Measurements from ENCODE around the gene GRM7. TPM values are rescaled to one million over a fixed set of nuclear protein-coding genes. Genes with fewer than 3 reads are reported as not detected.

The GRM7 gene
- total and polyA plus RNA-seq, 2 donors (not counting 1 experiment from before 2014, with no cell fraction given) = not detected

- Histone ChIP-seq H3K27ac (ENCODE audit: low read length in 2 of 2) (no peak overlapping the region), H3K27me3 (replicated peaks in 1 of 4; ENCODE audit: control extremely low read depth in 1 of 4, control insufficient read depth in 3 of 4, insufficient read depth in 4 of 4, low read length in 3 of 4) (no peaks in the 10 kb centered on the region), H3K9me3 (ENCODE audit: control extremely low read depth in 1 of 3, control insufficient read depth in 2 of 3, insufficient read depth in 1 of 3, low read length in 2 of 3) (peaks cover 0 to 14% (median 0%) of the 10 kb centered on the region in 3 donors), H3K9ac (ENCODE audit: low read length) (no peak overlapping the region), H3K4me1 (ENCODE audit: control insufficient read depth in 2 of 2, insufficient read depth in 2 of 2, low read length in 2 of 2) (no peaks in the 10 kb centered on the region), H3K36me3 (replicated peaks in 1 of 2; ENCODE audit: control extremely low read depth in 1 of 2, control insufficient read depth in 1 of 2, extremely low read depth in 1 of 2, insufficient read depth in 2 of 2, low read length in 1 of 2) (no peaks in the 10 kb centered on the region), H3K4me2 (replicated peaks; ENCODE audit: low read depth, low read length, poor library complexity, severe bottlenecking) (no peak overlapping the region), H4K20me1 (ENCODE audit: control insufficient read depth, insufficient read depth, low read length, poor library complexity, severe bottlenecking) (no peaks in the 10 kb centered on the region), H2AFZ (ENCODE audit: insufficient read depth, low read depth, low read length, poor library complexity, severe bottlenecking) (no peak overlapping the region), H3K79me2 (ENCODE audit: control insufficient read depth, insufficient read depth, low read length) (no peaks in the 10 kb centered on the region), H3K4me3 (ENCODE audit: control extremely low read depth in 1 of 5, extremely low read depth in 1 of 5, insufficient read depth in 1 of 5, low read depth in 2 of 5, low read length in 4 of 5) (no peak overlapping the region)
- POLR2A ChIA-PET = no interaction called here
- CTCF ChIA-PET = no interaction called here
- no peaks in the 10 kb centered on the region for H3K27me3 Mint-ChIP-seq
- ATAC-seq (ENCODE audit: low read depth) = no peak
- H3K4me3 Mint-ChIP-seq = no peak overlapping the region
- no peak for TF ChIP-seq CTCF (IDR thresholded peaks at IDR 0.05)
- no peak for TF ChIP-seq EZH2 (IDR thresholded peaks at IDR 0.05; ENCODE audit: borderline replicate concordance, insufficient read depth, low read depth, low read length, poor library complexity, severe bottlenecking)
- no peak overlapping the region for H3K27ac Mint-ChIP-seq
- no peak for DNase-seq
- H3K4me1 Mint-ChIP-seq = no peaks in the 10 kb centered on the region
- no CpG with 5 or more reads among the region's 1 CpG for WGBS (ENCODE audit: insufficient coverage)
- intact Hi-C loops (cut with micrococcal nuclease) = no loop called here
- peaks cover 2% of the 10 kb centered on the region for H3K9me3 Mint-ChIP-seq (ENCODE audit: insufficient read depth)
Measured at GRCh38 chr3:7266551-7266950, 405.6 kb downstream of the GRM7 start.

GRCh38 chr3:7270731-7271130, 409.8 kb downstream of the GRM7 start:
- H3K79me2 ChIP-seq (ENCODE audit: control insufficient read depth, insufficient read depth, low read length) = no peaks in the 10 kb centered on the region
- CTCF ChIA-PET = no interaction called here
- intact Hi-C loops (cut with micrococcal nuclease) = no loop called here
- H3K9me3 ChIP-seq (ENCODE audit: control extremely low read depth in 1 of 3, control insufficient read depth in 2 of 3, insufficient read depth in 1 of 3, low read length in 2 of 3) = peaks cover 0 to 3% (median 0%) of the 10 kb centered on the region in 3 donors
- H3K4me2 ChIP-seq (replicated peaks; ENCODE audit: low read depth, low read length, poor library complexity, severe bottlenecking) = no peak overlapping the region
- no peaks in the 10 kb centered on the region for H3K36me3 ChIP-seq (replicated peaks in 1 of 2; ENCODE audit: control extremely low read depth in 1 of 2, control insufficient read depth in 1 of 2, extremely low read depth in 1 of 2, insufficient read depth in 2 of 2, low read length in 1 of 2)
- 87% methylated on average over 3 of the region's 5 CpGs for WGBS (ENCODE audit: insufficient coverage)
- no peak overlapping the region for H3K9ac ChIP-seq (ENCODE audit: low read length)
- POLR2A ChIA-PET = no interaction called here
- no peak overlapping the region for H3K4me3 ChIP-seq (ENCODE audit: control extremely low read depth in 1 of 5, extremely low read depth in 1 of 5, insufficient read depth in 1 of 5, low read depth in 2 of 5, low read length in 4 of 5)
- Mint-ChIP-seq H3K4me3 (no peak overlapping the region), H3K9me3 (ENCODE audit: insufficient read depth) (no peaks in the 10 kb centered on the region), H3K27me3 (no peaks in the 10 kb centered on the region), H3K27ac (no peak overlapping the region), H3K4me1 (no peaks in the 10 kb centered on the region)
- H2AFZ ChIP-seq (ENCODE audit: insufficient read depth, low read depth, low read length, poor library complexity, severe bottlenecking) = no peak overlapping the region
- no peaks in the 10 kb centered on the region for H3K27me3 ChIP-seq (replicated peaks in 1 of 4; ENCODE audit: control extremely low read depth in 1 of 4, control insufficient read depth in 3 of 4, insufficient read depth in 4 of 4, low read length in 3 of 4)
- ATAC-seq (ENCODE audit: low read depth) (no peak), DNase-seq (no peak)
- no peak for TF ChIP-seq CTCF (IDR thresholded peaks at IDR 0.05)
- TF ChIP-seq EZH2 (IDR thresholded peaks at IDR 0.05; ENCODE audit: borderline replicate concordance, insufficient read depth, low read depth, low read length, poor library complexity, severe bottlenecking) = no peak
- H3K4me1 ChIP-seq (ENCODE audit: control insufficient read depth in 2 of 2, insufficient read depth in 2 of 2, low read length in 2 of 2) = no peaks in the 10 kb centered on the region
- H3K27ac ChIP-seq (ENCODE audit: low read length in 2 of 2) = no peak overlapping the region
- H4K20me1 ChIP-seq (ENCODE audit: control insufficient read depth, insufficient read depth, low read length, poor library complexity, severe bottlenecking) = no peaks in the 10 kb centered on the region
